KMS-11 (cell line): ENCODE measurements around the gene PHPT1.
"Not testable (repeated sequence)": the region's sequence is repeated elsewhere in the genome, so short reads cannot be mapped to it uniquely, and the experiment has no call there.

Experiments used
- H2AFZ ChIP-seq: fragments of 200-600 bp; sonication (generic); 2 replicates; pipeline ENCODE4 v1.6.1; 2016; ENCODE audit warnings: antibody characterized with exemption, mixed run types, low read depth
- H3K27ac ChIP-seq: fragments of 200-600 bp; sonication (generic); 2 replicates; pipeline ENCODE4 v1.6.1; 2016; ENCODE audit warnings: mild to moderate bottlenecking, mixed run types
- H3K27me3 ChIP-seq: fragments of 200-600 bp; sonication (generic); 2 replicates; pipeline ENCODE4 v1.6.1; 2017; ENCODE audit warnings: mild to moderate bottlenecking, low read depth, mixed run types, moderate library complexity; ENCODE audit not compliant: insufficient read depth
- H3K36me3 ChIP-seq: fragments of 200-600 bp; sonication (generic); 2 replicates; pipeline ENCODE4 v1.6.1; 2017; ENCODE audit warnings: mild to moderate bottlenecking, mixed run types; ENCODE audit not compliant: insufficient read depth
- H3K4me1 ChIP-seq: fragments of 200-600 bp; sonication (generic); 2 replicates; pipeline ENCODE4 v1.6.1; 2016; ENCODE audit warnings: mild to moderate bottlenecking, low read depth, mixed run types; ENCODE audit not compliant: poor library complexity, severe bottlenecking
- H3K4me2 ChIP-seq: fragments of 200-600 bp; sonication (generic); 2 replicates; pipeline ENCODE4 v1.7.0; 2016; ENCODE audit warnings: mild to moderate bottlenecking, mixed run types
- H3K4me3 ChIP-seq: fragments of 200-600 bp; sonication (generic); IDR thresholded peaks from 2 replicates; pipeline ENCODE4 v1.6.1; 2017; ENCODE audit warnings: low read depth, low read length, mixed read lengths; ENCODE audit not compliant: insufficient read depth
- H3K79me2 ChIP-seq: fragments of 200-600 bp; sonication (generic); 2 replicates; pipeline ENCODE4 v1.6.1; 2016; ENCODE audit warnings: low read depth, mixed run types; ENCODE audit not compliant: insufficient read depth
- H3K9ac ChIP-seq: fragments of 200-600 bp; sonication (generic); 2 replicates; pipeline ENCODE4 v1.6.1; 2016; ENCODE audit warnings: mild to moderate bottlenecking, mixed run types
- H4K20me1 ChIP-seq: fragments of 200-600 bp; sonication (generic); 2 replicates; pipeline ENCODE4 v1.6.1; 2016; ENCODE audit warnings: mild to moderate bottlenecking, mixed run types; ENCODE audit not compliant: insufficient read depth
- CTCF ChIP-seq: fragments of 200-600 bp; sonication (generic); conservative IDR thresholded peaks from 2 replicates; pipeline ENCODE4 v1.6.1; 2017; ENCODE audit warnings: low read depth, mild to moderate bottlenecking, antibody characterized with exemption, low read length, moderate library complexity, mixed read lengths

PHPT1 gene

GRCh38 chr9:136838314-136839228 lies 10.6 kb upstream of the PHPT1 start:
- Histone ChIP-seq H2AFZ (no peak overlapping the region), H3K4me2 (no peak overlapping the region), H3K27me3 (no peaks in the 10 kb centered on the region), H3K79me2 (no peaks in the 10 kb centered on the region), H3K4me1 (peaks cover 24% of the 10 kb centered on the region), H3K36me3 (no peaks in the 10 kb centered on the region), H4K20me1 (no peaks in the 10 kb centered on the region), H3K9ac (no peak overlapping the region), H3K27ac (no peak overlapping the region), H3K4me3 (no peak overlapping the region)
- TF ChIP-seq CTCF: no peak

DNA sequence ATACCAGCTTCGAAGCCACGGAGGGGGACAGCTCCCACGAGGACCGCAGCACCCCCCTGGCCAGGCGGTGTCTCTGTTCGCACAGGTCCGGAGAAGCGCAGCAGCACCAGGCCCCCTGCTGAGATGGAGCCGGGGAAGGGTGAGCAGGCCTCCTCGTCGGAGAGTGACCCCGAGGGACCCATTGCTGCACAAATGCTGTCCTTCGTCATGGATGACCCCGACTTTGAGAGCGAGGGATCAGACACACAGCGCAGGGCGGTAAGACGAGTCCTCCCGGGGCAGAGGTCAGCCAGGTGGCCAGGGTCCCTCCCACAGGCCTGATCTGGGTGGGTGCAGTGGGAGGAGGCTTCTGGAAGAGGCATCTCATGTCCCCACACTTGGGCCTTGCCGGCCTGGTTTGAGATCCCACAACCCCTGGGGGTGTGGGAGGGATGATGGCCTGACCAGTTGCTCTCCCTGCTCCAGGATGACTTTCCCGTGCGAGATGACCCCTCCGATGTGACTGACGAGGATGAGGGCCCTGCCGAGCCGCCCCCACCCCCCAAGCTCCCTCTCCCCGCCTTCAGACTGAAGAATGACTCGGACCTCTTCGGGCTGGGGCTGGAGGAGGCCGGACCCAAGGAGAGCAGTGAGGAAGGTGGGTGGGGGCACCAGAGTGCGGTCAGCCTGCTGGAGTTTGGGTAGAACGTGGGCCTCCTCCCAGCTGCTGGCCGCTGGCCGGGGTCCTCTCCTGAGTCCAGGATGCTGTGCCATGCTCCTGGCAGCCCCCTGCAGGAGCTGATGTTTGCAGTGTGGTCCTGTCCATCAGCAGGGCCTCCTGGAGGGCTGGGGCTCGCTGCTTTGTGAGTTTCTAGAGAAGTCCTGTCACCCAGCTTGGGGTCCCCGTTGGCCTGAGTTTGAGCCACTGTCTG lies 9.7 kb upstream of the PHPT1 start:
- H3K9ac ChIP-seq: no peak overlapping the region
- H3K27ac ChIP-seq: no peak overlapping the region
- no peak for TF ChIP-seq CTCF
- no peaks in the 10 kb centered on the region for H3K79me2 ChIP-seq
- H3K27me3 ChIP-seq: no peaks in the 10 kb centered on the region
- H3K4me3 ChIP-seq: no peak overlapping the region
- H3K4me1 ChIP-seq: peaks cover 29% of the 10 kb centered on the region
- H2AFZ ChIP-seq: no peak overlapping the region
- no peak overlapping the region for H3K4me2 ChIP-seq
- H4K20me1 ChIP-seq: no peaks in the 10 kb centered on the region
- H3K36me3 ChIP-seq: no peaks in the 10 kb centered on the region

DNA sequence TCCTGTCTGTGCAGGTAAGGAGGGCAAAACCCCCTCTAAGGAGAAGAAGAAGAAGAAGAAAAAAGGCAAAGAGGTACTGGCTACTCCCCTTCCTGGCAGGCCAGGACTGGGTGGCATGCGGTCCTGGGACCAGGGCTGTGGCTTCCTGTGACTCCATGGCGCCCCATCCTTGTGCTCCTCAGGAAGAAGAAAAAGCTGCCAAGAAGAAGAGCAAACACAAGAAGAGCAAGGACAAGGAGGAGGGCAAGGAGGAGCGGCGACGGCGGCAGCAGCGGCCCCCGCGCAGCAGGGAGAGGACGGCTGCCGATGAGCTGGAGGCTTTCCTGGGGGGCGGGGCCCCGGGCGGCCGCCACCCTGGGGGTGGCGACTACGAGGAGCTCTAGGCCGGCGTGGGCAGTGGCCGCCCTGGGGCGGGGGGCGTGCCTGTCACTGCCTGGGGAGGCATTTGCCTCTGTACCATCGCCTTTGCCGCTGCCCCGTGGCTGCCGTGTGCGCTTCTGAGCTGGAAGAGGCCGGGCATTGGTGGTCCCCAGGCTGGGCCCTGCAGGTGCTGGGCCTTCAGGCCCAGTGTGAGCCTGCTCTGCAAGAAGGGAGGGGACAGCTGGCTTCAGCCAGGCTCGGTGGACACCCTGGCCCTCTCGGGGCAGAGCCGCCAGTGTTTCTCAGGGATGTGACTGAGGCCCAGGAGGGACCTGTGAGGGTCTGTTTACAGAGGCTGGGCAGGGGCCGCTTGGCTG lies 8.9 kb upstream of the PHPT1 start:
- H3K4me1 ChIP-seq: peaks cover 29% of the 10 kb centered on the region
- no peak overlapping the region for H3K9ac ChIP-seq
- no peak overlapping the region for H3K27ac ChIP-seq
- H3K36me3 ChIP-seq: no peaks in the 10 kb centered on the region
- no peaks in the 10 kb centered on the region for H3K27me3 ChIP-seq
- H3K79me2 ChIP-seq: no peaks in the 10 kb centered on the region
- no peak overlapping the region for H3K4me3 ChIP-seq
- no peak overlapping the region for H2AFZ ChIP-seq
- no peak for TF ChIP-seq CTCF
- H4K20me1 ChIP-seq: no peaks in the 10 kb centered on the region
- H3K4me2 ChIP-seq: no peak overlapping the region

GRCh38 chr9:136840877-136841645 lies 8.1 kb upstream of the PHPT1 start:
- Histone ChIP-seq H4K20me1 (no peaks in the 10 kb centered on the region), H3K79me2 (no peaks in the 10 kb centered on the region), H3K27ac (no peak overlapping the region), H3K4me1 (peaks cover 29% of the 10 kb centered on the region), H3K9ac (no peak overlapping the region), H3K36me3 (no peaks in the 10 kb centered on the region), H3K27me3 (no peaks in the 10 kb centered on the region), H3K4me2 (peak overlapping the region; percentile 42; the same call in 1 of the 2 replicates), H3K4me3 (no peak overlapping the region), H2AFZ (no peak overlapping the region)
- TF ChIP-seq CTCF: no peak

GRCh38 chr9:136841646-136842379 lies 7.4 kb upstream of the PHPT1 start:
- not testable (repeated sequence) for H3K4me3 ChIP-seq, H3K79me2 ChIP-seq, H3K9ac ChIP-seq, H3K27me3 ChIP-seq, H3K27ac ChIP-seq, H2AFZ ChIP-seq, H4K20me1 ChIP-seq, H3K36me3 ChIP-seq
- H3K4me2 ChIP-seq: peak overlapping the region; percentile 42; the same call in 1 of the 2 replicates
- H3K4me1 ChIP-seq: peaks cover 29% of the 10 kb centered on the region
